GM12892 (cell line): Measurements from ENCODE around the gene CYP4F22.

Experiments used
- POLR2A ChIP-seq: IDR thresholded peaks from 2 replicates; pipeline ENCODE4 v1.6.1; 2011; ENCODE audit warnings: low read depth, low read length, control low read depth
- TAF1 ChIP-seq: IDR thresholded peaks from 2 replicates; pipeline ENCODE4 v1.6.1; 2011; ENCODE audit warnings: low read depth, mild to moderate bottlenecking, control low read depth, low read length, borderline replicate concordance

- TF ChIP-seq TAF1 (no peak), POLR2A (no peak)
These were observed 30.4 kb downstream of the CYP4F22 start for GRCh38 chr19:15538774-15539173.
